Omental fat pad (tissue), 4 donors: ENCODE measurements around the gene NOL4L. TPM values are rescaled to one million over a fixed set of nuclear protein-coding genes. Genes with fewer than 3 reads are reported as not detected.

Experiments used
- ATAC-seq: fragments of 150-250 bp; one replicate; pipeline ENCODE4 v1.9.1; 2016; ENCODE audit warnings: mild to moderate bottlenecking, moderate library complexity; ENCODE audit not compliant: low FRiP score
- DNase-seq: peaks from one replicate; pipeline ENCODE4 v3.0.0-alpha.2; 2019; ENCODE audit warnings: low spot score
- total RNA-seq, 4 donors: library from RNA; depleted of rRNA; stranded (reverse); fragments of >200 nt; gene quantifications; one replicate each; pipeline ENCODE4 v1.1.0, GENCODE V29; 2016
- TF ChIP-seq, protein P1 (sequence below), 3 donors: fragments of 450-650 bp; IDR thresholded peaks; one replicate each; pipeline ENCODE4 v1.5.1; 2016 to 2017; ENCODE audit warnings: antibody characterized with exemption in 3 of 3, mild to moderate bottlenecking in 3 of 3, moderate library complexity in 2 of 3

NOL4L gene
- total RNA-seq, 4 donors from 2014 or later, result 6.8 to 15.3 (median 13.6) TPM

DNA sequence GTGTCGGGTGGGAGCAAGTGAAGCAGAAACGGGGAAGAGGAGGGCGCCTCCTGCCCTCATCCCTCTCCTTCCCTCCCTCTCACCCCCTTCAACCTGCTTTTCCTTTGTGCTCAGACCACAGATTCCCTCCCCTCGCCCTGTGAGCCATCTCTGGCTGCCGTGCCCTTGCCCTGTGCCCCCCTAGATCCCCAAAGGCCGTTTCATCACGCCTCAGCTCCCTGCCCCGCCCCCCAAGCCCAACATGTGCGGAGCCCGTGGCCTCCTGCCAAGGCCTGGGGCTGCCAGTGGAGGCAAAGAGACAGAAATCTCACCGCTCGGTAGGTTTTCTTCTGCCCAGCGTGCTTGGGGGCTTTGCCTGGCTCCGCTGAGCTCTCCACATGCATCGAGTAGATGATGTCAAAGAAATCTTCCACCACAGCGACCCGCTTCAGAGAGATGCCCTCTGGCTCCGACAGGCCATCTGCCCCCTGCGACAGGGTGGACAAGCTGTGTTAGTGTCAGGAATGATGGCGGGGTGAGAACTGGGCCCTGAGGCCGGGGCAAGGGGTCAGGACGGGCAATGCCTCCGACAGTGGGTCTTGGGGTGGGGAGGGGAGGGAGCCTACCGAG lies 57.6 kb downstream of the NOL4L start:
- TF ChIP-seq, protein P1, sequence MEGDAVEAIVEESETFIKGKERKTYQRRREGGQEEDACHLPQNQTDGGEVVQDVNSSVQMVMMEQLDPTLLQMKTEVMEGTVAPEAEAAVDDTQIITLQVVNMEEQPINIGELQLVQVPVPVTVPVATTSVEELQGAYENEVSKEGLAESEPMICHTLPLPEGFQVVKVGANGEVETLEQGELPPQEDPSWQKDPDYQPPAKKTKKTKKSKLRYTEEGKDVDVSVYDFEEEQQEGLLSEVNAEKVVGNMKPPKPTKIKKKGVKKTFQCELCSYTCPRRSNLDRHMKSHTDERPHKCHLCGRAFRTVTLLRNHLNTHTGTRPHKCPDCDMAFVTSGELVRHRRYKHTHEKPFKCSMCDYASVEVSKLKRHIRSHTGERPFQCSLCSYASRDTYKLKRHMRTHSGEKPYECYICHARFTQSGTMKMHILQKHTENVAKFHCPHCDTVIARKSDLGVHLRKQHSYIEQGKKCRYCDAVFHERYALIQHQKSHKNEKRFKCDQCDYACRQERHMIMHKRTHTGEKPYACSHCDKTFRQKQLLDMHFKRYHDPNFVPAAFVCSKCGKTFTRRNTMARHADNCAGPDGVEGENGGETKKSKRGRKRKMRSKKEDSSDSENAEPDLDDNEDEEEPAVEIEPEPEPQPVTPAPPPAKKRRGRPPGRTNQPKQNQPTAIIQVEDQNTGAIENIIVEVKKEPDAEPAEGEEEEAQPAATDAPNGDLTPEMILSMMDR (IDR thresholded peaks at IDR 0.05), result no peak
- DNase-seq, result no peak
- ATAC-seq, result no peak

DNA sequence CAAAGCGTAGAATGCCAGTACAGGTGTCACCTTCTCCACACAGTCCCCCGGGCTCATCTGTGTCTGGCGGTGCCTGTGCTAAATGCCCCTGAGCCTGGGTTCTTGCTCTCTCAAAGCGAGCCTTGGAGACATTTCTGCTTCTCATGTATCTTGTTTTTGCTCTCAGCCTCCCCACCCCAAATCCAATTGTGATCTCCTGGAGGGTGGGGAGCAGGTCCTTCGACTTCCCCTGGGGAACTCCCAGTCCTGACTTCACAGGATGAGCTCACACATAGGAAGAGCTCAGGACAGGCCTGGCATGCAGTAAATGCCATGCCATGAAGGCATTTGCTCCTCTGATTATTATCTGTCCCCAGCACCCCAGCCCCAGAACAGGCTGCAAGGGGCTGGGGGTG lies 58.1 kb downstream of the NOL4L start:
- TF ChIP-seq, protein P1 (IDR thresholded peaks at IDR 0.05), result no peak
- ATAC-seq, result no peak
- DNase-seq, result no peak

DNA sequence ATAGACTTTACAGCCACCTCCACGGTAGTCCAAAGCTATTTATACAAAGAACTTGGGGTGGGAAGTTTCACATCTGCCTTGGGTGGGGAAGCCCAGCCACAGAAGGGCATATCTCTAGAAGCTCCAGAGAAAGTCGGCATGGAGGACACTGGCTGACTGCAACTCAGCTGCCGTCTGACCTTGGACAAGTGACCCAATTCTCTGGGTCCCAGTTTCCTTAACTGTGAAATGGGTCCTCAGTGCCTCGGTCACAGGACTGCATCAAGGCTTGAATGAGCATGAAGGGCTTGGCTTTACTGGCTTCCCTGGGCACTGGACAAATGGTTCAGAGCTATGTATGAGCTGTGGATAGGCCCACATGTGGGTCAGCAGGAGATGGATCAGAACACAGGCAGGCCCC lies 58.6 kb downstream of the NOL4L start:
- TF ChIP-seq, protein P1 (IDR thresholded peaks at IDR 0.05), result no peak
- DNase-seq, result no peak
- no peak for ATAC-seq

DNA sequence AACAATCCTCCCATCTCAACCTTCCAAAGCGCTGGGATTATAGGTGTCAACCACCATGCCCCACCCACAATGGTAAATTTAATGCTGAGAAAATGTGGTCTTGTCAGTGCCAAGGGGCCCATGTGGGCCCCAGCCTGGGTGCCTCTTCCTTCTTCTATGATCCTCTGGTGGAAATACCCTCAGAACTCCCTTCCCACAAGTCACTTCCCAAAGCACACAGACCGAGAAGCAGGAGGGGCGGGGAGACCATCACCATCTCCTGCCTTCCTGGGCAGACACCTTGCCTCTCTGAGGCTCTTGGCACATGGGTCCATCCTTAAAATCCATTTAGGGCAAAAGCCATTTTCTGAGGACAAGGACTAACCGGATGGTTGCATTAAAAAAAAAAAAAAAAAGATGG lies 59.0 kb downstream of the NOL4L start:
- DNase-seq (no peak), ATAC-seq (no peak)
- TF ChIP-seq, protein P1 (IDR thresholded peaks at IDR 0.05), result no peak

DNA sequence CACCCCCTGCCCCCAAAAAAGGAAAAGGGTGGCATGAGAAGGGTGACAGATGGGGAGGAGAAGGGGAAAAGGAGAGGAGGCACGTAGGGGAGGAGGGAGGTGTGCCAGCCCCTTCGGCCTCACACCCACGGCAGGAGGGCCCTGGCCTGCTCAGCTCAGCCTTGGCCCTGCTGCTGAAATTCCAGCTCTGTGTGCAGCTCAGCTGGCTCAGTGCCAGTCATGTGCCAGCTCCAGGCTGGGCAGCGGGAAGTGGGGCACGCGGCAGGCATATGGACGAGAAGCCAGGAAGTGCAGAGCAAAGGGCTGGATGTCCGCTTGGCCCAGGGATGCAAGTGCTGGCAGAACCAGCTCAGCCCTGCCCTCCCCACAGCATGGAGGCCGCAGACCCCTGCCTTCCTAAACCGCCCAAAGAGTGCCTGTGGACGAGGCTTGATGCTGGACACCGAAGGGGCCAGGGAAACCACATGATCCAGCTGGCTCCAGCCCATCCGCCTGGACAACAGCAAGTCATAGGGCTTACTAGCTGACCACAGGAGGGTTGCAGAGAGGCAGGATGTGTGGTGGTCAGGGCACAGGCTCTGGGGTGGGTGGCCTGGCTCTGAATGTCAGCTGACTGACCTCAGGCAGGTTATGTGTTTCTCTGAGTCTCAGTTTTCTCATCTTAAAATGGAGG lies 60.2 kb downstream of the NOL4L start:
- TF ChIP-seq, protein P1 (IDR thresholded peaks at IDR 0.05), result no peak
- no peak for ATAC-seq
- DNase-seq, result no peak

DNA sequence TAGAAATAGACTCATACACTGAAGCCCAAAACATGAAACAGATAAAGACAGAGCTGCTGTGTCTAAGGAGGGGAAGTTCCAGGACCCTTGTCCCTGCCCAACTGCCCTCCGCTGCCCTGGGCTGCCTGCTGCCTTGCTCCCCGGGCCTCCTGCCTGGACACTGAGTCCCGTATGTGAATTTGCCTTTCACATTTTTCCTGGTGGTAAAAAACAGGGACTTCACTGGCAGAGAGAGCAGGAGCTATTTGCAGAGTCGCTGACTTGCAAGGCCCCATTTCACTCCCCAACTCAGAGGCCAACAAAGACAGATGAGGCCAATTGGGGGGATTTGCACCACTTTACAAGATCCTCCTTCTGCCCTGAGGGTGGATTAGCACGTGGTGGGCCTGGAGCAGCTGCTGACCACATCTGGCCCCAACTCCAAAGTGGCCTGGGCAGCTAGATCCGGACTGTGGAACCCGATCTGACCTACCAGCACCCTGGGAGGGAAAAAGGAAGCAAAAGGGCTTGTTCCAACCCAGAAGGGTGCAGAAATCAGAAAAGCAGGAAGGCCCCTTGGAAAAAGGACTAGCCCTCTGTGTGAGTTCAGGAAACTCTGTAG lies 61.4 kb downstream of the NOL4L start:
- DNase-seq (no peak), ATAC-seq (no peak)
- TF ChIP-seq, protein P1 (IDR thresholded peaks at IDR 0.05), result no peak
